ENCODE measurements around the gene SLC7A5.

GRCh38 chr16:87818533-87819161, 50.7 kb downstream of the SLC7A5 start:
- TF ChIP-seq CTCF (IDR thresholded peaks at IDR 0.05) (no peak), EP300 (IDR thresholded peaks at IDR 0.05) (no peak)
